Liver (tissue), 9 donors: ENCODE measurements around the gene CNTD1. TPM values are rescaled to one million over a fixed set of nuclear protein-coding genes. Genes with fewer than 3 reads are reported as not detected.

Experiments
- DNase-seq: peaks from one replicate; pipeline ENCODE4 v3.0.0-alpha.2; 2017; ENCODE audit warnings: low spot score
- H3K27ac ChIP-seq, 2 donors: one replicate each; pipeline ENCODE4 v1.7.0; 2013; ENCODE audit warnings: inconsistent platforms in 2 of 2, low read length in 2 of 2, control low read depth in 1 of 2, low read depth in 1 of 2, mild to moderate bottlenecking in 1 of 2
- H3K27me3 ChIP-seq, 4 donors: one replicate each; pipeline versions ENCODE4 v1.6.1 to v1.7.0; 2013; ENCODE audit warnings: low read length in 3 of 4, inconsistent platforms in 1 of 4, mild to moderate bottlenecking in 1 of 4, moderate library complexity in 1 of 4; ENCODE audit not compliant: control insufficient read depth in 4 of 4, insufficient read depth in 4 of 4
- H3K36me3 ChIP-seq, 4 donors: one replicate each; pipeline versions ENCODE4 v1.6.1 to v1.7.0; 2013; ENCODE audit warnings: low read length in 3 of 4, mild to moderate bottlenecking in 3 of 4, low read depth in 1 of 4, moderate library complexity in 1 of 4; ENCODE audit not compliant: control insufficient read depth in 4 of 4, insufficient read depth in 3 of 4
- H3K4me1 ChIP-seq, 4 donors: one replicate each; pipeline versions ENCODE4 v1.6.1 to v1.7.0; 2013; ENCODE audit warnings: low read length in 3 of 4, mild to moderate bottlenecking in 3 of 4, moderate library complexity in 1 of 4; ENCODE audit not compliant: control insufficient read depth in 4 of 4, insufficient read depth in 4 of 4
- H3K4me3 ChIP-seq, 3 donors: one replicate each; pipeline versions ENCODE4 v1.6.1 to v1.7.0; 2013; ENCODE audit warnings: low read length in 3 of 3, control low read depth in 1 of 3, low read depth in 1 of 3, mild to moderate bottlenecking in 1 of 3
- H3K9ac ChIP-seq, 2 donors: one replicate each; pipeline ENCODE4 v1.7.0; 2013; ENCODE audit warnings: low read length in 2 of 2, mild to moderate bottlenecking in 2 of 2, moderate library complexity in 2 of 2, control low read depth in 1 of 2, low read depth in 1 of 2
- H3K9me3 ChIP-seq, 4 donors: one replicate each; pipeline versions ENCODE4 v1.6.1 to v1.7.0; 2013; ENCODE audit warnings: low read length in 3 of 4; ENCODE audit not compliant: control insufficient read depth in 4 of 4
- EGR1 ChIP-seq, 2 donors: IDR thresholded peaks; 2 replicates each; pipeline ENCODE4 v1.6.1; 2016 to 2018; ENCODE audit warnings: antibody characterized with exemption in 2 of 2, low read depth in 2 of 2
- FOXA1 ChIP-seq: IDR thresholded peaks from 2 replicates; pipeline ENCODE4 v1.6.1; 2016; ENCODE audit warnings: antibody characterized with exemption
- FOXA2 ChIP-seq: IDR thresholded peaks from 2 replicates; pipeline ENCODE4 v1.6.1; 2016; ENCODE audit warnings: antibody characterized with exemption
- GABPA ChIP-seq, 2 donors: IDR thresholded peaks in 1 of 2; conservative IDR thresholded peaks in 1 of 2; 2 replicates each; pipeline ENCODE4 v1.6.1; 2016; ENCODE audit warnings: antibody characterized with exemption in 2 of 2, mild to moderate bottlenecking in 1 of 2, moderate library complexity in 1 of 2
- HNF4A ChIP-seq, 2 donors: conservative IDR thresholded peaks; 2 replicates each; pipeline ENCODE4 v1.6.1; 2016; ENCODE audit warnings: antibody characterized with exemption in 2 of 2, mild to moderate bottlenecking in 2 of 2
- HNF4G ChIP-seq: IDR thresholded peaks from 2 replicates; pipeline ENCODE4 v1.6.1; 2016; ENCODE audit warnings: antibody characterized with exemption
- JUND ChIP-seq, 2 donors: IDR thresholded peaks; 2 replicates each; pipeline ENCODE4 v1.6.1; 2016; ENCODE audit warnings: antibody characterized with exemption in 2 of 2
- NR2F2 ChIP-seq: IDR thresholded peaks from 2 replicates; pipeline ENCODE4 v1.6.1; 2016; ENCODE audit warnings: antibody characterized with exemption
- RAD21 ChIP-seq, 2 donors: IDR thresholded peaks; 2 replicates each; pipeline ENCODE4 v1.6.1; 2016; ENCODE audit warnings: antibody characterized with exemption in 2 of 2, mild to moderate bottlenecking in 2 of 2
- RXRA ChIP-seq, 2 donors: IDR thresholded peaks; 2 replicates each; pipeline ENCODE4 v1.6.1; 2017 to 2018; ENCODE audit warnings: antibody characterized with exemption in 2 of 2, mild to moderate bottlenecking in 1 of 2
- SP1 ChIP-seq: IDR thresholded peaks from 2 replicates; pipeline ENCODE4 v1.6.1; 2018; ENCODE audit warnings: antibody characterized with exemption, mild to moderate bottlenecking
- TAF1 ChIP-seq: conservative IDR thresholded peaks from 2 replicates; pipeline ENCODE4 v1.6.1; 2016; ENCODE audit warnings: antibody characterized with exemption, mild to moderate bottlenecking
- YY1 ChIP-seq: IDR thresholded peaks from 2 replicates; pipeline ENCODE4 v1.6.1; 2016; ENCODE audit warnings: antibody characterized with exemption, mild to moderate bottlenecking
- WGBS: extraction: QIAGEN DNeasy Blood & Tissue Kit; methylation state at CpG from one replicate; pipeline ENCODE4 v1.1.7; 2013; 5-methylcytosine and 5-hydroxymethylcytosine counted together
- polyA plus RNA-seq, 2 donors: library from polyadenylated mRNA; stranded (reverse) in 1 of 2; unstranded in 1 of 2; fragments of 200-250 nt in 1 of 2; fragments of >200 nt in 1 of 2; fragmentation: Nextera tagmentation in 1 of 2; extraction: Ambion mirVana in 1 of 2; gene quantifications; one replicate each; pipeline versions ENCODE4 v1.2.1 to v1.2.3, GENCODE V29; 2013 to 2015
- total RNA-seq, 2 donors: library from RNA; depleted of rRNA; stranded (reverse); fragments of >200 nt; gene quantifications; one replicate each; pipeline ENCODE4 v1.2.3, GENCODE V29; 2014
- TF ChIP-seq, protein P1 (sequence below): IDR thresholded peaks from 2 replicates; pipeline ENCODE4 v1.6.1; 2016; ENCODE audit warnings: antibody characterized with exemption
- TF ChIP-seq, protein P2 (sequence below): IDR thresholded peaks from 2 replicates; pipeline ENCODE4 v1.6.1; 2016; ENCODE audit warnings: antibody characterized with exemption
- TF ChIP-seq, protein P3 (sequence below): IDR thresholded peaks from 2 replicates; pipeline ENCODE4 v1.6.1; 2016; ENCODE audit warnings: antibody characterized with exemption
- TF ChIP-seq, protein P4 (sequence below): IDR thresholded peaks from 2 replicates; pipeline ENCODE4 v1.6.1; 2016; ENCODE audit warnings: antibody characterized with exemption, mild to moderate bottlenecking
- donor health status: healthy.
- donor health status: healthy.
- donor health status: healthy.
- donor health status: healthy.
- donor health status: healthy.

Gene CNTD1
- total and polyA plus RNA-seq, 4 donors = 0.28 to 0.93 (median 0.89) TPM; not detected in 1

DNA sequence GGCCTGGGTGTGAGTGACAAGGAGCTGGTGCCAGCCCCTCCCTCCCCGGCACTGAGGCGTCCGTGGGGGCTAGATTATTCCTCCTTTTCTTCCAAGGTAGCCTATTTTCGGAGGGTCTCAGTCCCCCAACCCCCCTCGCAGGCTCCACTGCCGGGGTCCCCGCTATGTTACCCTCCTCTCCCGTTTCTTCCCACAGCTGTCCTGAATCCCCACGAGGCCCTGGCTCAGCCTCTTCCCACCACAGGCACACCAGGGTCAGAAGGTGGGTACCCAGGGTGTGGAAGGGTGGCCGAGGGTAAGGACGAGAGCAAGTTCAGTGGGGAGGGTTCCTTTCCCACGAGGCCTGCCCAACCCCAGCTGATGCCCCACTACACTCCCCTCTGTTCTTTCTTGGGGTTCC, 37.0 kb upstream of the CNTD1 start:
- no peak overlapping the region for H3K9ac ChIP-seq
- DNase-seq = no peak
- no peak for TF ChIP-seq GABPA (IDR thresholded peaks at IDR 0.05 in 1 of 2, conservative IDR thresholded peaks at IDR 0.05 in 1 of 2)
- TF ChIP-seq RAD21 (IDR thresholded peaks at IDR 0.05) = no peak
- TF ChIP-seq JUND (IDR thresholded peaks at IDR 0.05) = no peak
- no peak for TF ChIP-seq RXRA (IDR thresholded peaks at IDR 0.05)
- H3K27ac ChIP-seq = no peak overlapping the region
- peaks cover 0 to 2% (median 0%) of the 10 kb centered on the region in 4 donors for H3K27me3 ChIP-seq
- H3K4me1 ChIP-seq = peaks cover 3 to 20% (median 9%) of the 10 kb centered on the region in 4 donors
- WGBS = 75% methylated on average over 12 of the region's 12 CpGs
- H3K9me3 ChIP-seq = no peaks in the 10 kb centered on the region
- peak overlapping the region in 1 of 3 donors; percentile 60 for H3K4me3 ChIP-seq
- H3K36me3 ChIP-seq = no peaks in the 10 kb centered on the region

DNA sequence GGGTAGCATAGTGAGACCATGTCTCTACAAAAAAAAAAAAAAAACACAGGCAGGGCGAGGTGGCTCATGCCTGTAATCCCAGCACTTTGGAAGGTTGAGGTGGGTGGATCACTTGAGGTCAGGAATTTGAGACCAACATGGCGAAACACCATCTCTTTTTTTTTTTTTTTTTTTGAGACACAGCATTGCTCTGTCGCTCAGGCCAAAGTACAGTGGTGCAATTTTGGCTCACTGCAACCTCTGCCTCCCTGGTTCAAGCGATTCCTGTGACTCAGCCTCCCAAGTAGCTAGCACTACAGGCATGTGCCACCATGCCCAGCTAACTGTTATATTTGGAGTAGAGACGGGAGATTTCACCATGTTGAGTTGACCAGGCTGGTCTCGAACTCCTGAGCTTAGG, 32.5 kb upstream of the CNTD1 start:
- peak; percentile 43 to 56 for TF ChIP-seq HNF4A (conservative IDR thresholded peaks at IDR 0.05)
- TF ChIP-seq, protein P1, sequence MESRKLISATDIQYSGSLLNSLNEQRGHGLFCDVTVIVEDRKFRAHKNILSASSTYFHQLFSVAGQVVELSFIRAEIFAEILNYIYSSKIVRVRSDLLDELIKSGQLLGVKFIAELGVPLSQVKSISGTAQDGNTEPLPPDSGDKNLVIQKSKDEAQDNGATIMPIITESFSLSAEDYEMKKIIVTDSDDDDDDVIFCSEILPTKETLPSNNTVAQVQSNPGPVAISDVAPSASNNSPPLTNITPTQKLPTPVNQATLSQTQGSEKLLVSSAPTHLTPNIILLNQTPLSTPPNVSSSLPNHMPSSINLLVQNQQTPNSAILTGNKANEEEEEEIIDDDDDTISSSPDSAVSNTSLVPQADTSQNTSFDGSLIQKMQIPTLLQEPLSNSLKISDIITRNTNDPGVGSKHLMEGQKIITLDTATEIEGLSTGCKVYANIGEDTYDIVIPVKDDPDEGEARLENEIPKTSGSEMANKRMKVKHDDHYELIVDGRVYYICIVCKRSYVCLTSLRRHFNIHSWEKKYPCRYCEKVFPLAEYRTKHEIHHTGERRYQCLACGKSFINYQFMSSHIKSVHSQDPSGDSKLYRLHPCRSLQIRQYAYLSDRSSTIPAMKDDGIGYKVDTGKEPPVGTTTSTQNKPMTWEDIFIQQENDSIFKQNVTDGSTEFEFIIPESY = no peak
- TF ChIP-seq, protein P2, sequence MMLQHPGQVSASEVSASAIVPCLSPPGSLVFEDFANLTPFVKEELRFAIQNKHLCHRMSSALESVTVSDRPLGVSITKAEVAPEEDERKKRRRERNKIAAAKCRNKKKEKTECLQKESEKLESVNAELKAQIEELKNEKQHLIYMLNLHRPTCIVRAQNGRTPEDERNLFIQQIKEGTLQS = no peak
- TF ChIP-seq, protein P3, sequence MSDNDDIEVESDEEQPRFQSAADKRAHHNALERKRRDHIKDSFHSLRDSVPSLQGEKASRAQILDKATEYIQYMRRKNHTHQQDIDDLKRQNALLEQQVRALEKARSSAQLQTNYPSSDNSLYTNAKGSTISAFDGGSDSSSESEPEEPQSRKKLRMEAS = no peak
- TF ChIP-seq JUND (IDR thresholded peaks at IDR 0.05) = no peak
- TF ChIP-seq HNF4G = no peak
- no peak for TF ChIP-seq FOXA2
- TF ChIP-seq RXRA (IDR thresholded peaks at IDR 0.05) = peak in 1 of 2 donors; percentile 14
- no peak for TF ChIP-seq RAD21 (IDR thresholded peaks at IDR 0.05)
- TF ChIP-seq SP1 = peak; percentile 18
- no peak for TF ChIP-seq YY1
- no peak for TF ChIP-seq NR2F2
- no peak overlapping the region for H3K4me3 ChIP-seq
- DNase-seq = no peak
- 63% methylated on average over 6 of the region's 6 CpGs for WGBS
- H3K27ac ChIP-seq = no peak overlapping the region
- H3K9ac ChIP-seq = no peak overlapping the region
- H3K4me1 ChIP-seq = peaks cover 0 to 6% (median 4%) of the 10 kb centered on the region in 4 donors
- peaks cover 0 to 2% (median 0%) of the 10 kb centered on the region in 4 donors for H3K27me3 ChIP-seq
- H3K9me3 ChIP-seq = no peaks in the 10 kb centered on the region
- no peaks in the 10 kb centered on the region for H3K36me3 ChIP-seq

DNA sequence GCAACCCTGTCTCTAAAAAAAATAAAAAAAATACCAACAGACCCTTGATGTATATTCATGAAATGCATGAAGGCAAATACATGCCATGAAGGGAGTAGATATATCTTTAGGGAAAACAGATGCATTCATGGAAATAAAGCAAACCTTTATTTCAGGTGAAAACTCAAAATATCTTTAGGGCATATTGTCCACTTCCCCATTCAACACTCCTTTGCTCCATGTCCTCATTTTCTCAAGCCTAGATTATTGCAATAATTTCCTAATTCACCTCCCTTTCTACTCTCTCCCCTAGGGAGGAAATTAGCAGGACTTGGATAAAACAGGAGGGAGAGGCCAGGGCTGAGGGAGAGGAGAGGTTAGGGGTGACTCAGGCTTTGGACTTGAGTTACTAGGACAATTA, 31.1 kb upstream of the CNTD1 start:
- Histone ChIP-seq H3K4me3 (no peak overlapping the region), H3K9me3 (no peaks in the 10 kb centered on the region), H3K27ac (no peak overlapping the region), H3K36me3 (no peaks in the 10 kb centered on the region), H3K9ac (no peak overlapping the region), H3K27me3 (peaks cover 0 to 2% (median 0%) of the 10 kb centered on the region in 4 donors), H3K4me1 (peaks cover 0 to 2% (median 0%) of the 10 kb centered on the region in 4 donors)
- no peak for DNase-seq
- TF ChIP-seq SP1 (no peak), TAF1 (no peak), GABPA (IDR thresholded peaks at IDR 0.05 in 1 of 2, conservative IDR thresholded peaks at IDR 0.05 in 1 of 2) (no peak), FOXA1 (no peak), FOXA2 (no peak), HNF4G (no peak), HNF4A (conservative IDR thresholded peaks at IDR 0.05) (no peak), JUND (IDR thresholded peaks at IDR 0.05) (no peak), RAD21 (IDR thresholded peaks at IDR 0.05) (no peak), RXRA (IDR thresholded peaks at IDR 0.05) (no peak), EGR1 (IDR thresholded peaks at IDR 0.05; ENCODE audit: low read depth in 2 of 2) (no peak), YY1 (no peak), NR2F2 (no peak)
- TF ChIP-seq, protein P2 = no peak
- TF ChIP-seq, protein P1 = no peak
- TF ChIP-seq, protein P4, sequence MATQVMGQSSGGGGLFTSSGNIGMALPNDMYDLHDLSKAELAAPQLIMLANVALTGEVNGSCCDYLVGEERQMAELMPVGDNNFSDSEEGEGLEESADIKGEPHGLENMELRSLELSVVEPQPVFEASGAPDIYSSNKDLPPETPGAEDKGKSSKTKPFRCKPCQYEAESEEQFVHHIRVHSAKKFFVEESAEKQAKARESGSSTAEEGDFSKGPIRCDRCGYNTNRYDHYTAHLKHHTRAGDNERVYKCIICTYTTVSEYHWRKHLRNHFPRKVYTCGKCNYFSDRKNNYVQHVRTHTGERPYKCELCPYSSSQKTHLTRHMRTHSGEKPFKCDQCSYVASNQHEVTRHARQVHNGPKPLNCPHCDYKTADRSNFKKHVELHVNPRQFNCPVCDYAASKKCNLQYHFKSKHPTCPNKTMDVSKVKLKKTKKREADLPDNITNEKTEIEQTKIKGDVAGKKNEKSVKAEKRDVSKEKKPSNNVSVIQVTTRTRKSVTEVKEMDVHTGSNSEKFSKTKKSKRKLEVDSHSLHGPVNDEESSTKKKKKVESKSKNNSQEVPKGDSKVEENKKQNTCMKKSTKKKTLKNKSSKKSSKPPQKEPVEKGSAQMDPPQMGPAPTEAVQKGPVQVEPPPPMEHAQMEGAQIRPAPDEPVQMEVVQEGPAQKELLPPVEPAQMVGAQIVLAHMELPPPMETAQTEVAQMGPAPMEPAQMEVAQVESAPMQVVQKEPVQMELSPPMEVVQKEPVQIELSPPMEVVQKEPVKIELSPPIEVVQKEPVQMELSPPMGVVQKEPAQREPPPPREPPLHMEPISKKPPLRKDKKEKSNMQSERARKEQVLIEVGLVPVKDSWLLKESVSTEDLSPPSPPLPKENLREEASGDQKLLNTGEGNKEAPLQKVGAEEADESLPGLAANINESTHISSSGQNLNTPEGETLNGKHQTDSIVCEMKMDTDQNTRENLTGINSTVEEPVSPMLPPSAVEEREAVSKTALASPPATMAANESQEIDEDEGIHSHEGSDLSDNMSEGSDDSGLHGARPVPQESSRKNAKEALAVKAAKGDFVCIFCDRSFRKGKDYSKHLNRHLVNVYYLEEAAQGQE = no peak
- TF ChIP-seq, protein P3 = no peak
